Tibial nerve (tissue), 3 donors: ENCODE measurements around the gene TMEM212.

Source experiments
- CTCF ChIP-seq, 5 experiments: fragments of 200-600 bp in 3 of 5; fragments of 450-650 bp in 2 of 5; sonication (generic) in 3 of 5; IDR thresholded peaks; one replicate each; pipeline ENCODE4 v1.5.1; 2016 to 2019; ENCODE audit warnings: antibody characterized with exemption in 5 of 5, mild to moderate bottlenecking in 3 of 5, moderate library complexity in 2 of 5
- POLR2A ChIP-seq, 2 donors: fragments of 450-650 bp; IDR thresholded peaks; one replicate each; pipeline ENCODE4 v1.6.1; 2017; ENCODE audit warnings: antibody characterized with exemption in 2 of 2, mild to moderate bottlenecking in 2 of 2, moderate library complexity in 2 of 2

DNA sequence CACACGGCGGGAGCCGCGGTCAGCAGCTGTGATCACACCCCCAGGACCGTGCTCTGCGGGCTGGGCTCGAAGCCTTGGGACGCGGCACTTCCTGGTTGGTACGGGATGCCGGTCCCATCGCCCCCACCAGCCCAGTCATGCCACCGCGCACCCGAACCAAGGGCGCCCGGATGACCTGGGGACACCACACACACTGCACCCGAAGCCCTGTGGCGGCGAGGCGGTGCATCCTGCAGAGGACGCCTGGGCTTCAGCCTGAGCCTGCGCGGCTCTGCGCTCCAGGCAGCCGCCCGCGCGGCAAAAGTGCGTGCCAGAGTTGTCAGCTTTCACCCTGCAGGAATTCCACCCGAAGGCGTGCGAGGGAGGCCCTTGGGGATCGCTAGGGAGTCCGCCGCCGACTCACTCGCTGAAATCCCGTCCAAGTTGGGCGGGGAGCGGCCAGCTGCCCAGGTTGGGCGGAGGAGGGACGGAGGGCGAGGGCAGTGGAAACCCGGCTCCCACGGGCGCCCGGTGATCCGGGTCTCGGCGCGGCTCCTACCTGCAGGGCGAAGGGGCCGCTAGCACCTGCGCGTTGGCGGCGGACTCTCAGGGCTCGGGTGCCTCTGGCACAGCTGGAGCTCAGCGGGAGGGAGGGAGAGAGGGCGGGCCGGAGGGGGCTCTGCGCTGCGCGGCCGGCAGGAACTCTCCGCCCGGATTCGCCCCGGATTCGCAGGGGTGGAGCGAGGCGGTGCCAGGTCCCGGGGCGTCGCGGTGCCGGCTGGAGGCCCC, 33.1 kb upstream of the TMEM212 start, which contains the start of gene PLD1:
- peak in 2 of 5 experiments; percentile 13 to 25 for TF ChIP-seq CTCF (IDR thresholded peaks at IDR 0.05)
- peak in 1 of 2 donors; percentile 1 for TF ChIP-seq POLR2A (IDR thresholded peaks at IDR 0.05)
